Occipital lobe (tissue), 2 donors: ENCODE measurements around the gene ABCF3. TPM values are rescaled to one million over a fixed set of nuclear protein-coding genes. Genes with fewer than 3 reads are reported as not detected.

ENCODE experiments used
- DNase-seq: peaks from one replicate; lab custom pipeline; 2025; lab: John Stamatoyannopoulos, UW
- total RNA-seq: library from RNA; depleted of rRNA; stranded (reverse); fragments of >200 nt; gene quantifications from one replicate; pipeline ENCODE4 v1.2.3, GENCODE V29; 2014

The ABCF3 gene
- total RNA-seq, 1 donor from 2014 or later = 41.2 TPM

DNA sequence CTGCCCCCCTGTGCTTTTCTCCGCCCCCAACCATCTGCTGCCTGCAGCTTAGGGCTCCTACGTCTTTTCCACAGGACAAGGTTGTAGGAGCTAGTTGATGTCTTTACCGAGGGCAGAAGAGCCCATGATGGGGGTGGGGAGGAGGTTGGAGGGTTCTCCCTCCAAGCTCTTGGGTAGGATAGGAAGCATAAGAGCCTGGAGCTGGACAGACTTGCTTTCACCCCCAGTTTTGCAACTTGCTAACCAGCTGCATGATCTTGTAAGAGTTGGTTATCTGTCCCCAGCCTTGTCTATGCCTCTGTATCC lies 856 bp downstream of the ABCF3 start:
- no peak for DNase-seq

DNA sequence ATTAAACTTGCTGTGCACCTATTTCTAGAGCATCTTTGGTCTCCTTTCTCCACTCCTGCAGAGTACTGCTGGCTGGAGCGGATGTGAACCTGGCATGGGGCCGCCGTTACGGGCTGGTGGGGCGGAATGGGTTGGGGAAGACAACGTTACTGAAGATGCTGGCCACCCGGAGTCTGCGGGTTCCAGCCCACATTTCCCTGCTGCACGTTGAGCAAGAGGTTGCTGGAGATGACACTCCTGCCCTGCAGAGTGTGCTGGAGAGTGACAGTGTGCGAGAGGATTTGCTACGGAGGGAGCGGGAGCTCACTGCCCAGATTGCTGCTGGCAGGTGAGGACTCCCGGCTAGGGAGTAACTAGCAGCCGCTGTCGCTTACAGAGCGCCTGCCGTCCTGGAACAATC lies 2.1 kb downstream of the ABCF3 start:
- no peak for DNase-seq

GRCh38 chr3:184189421-184189820 lies 3.4 kb downstream of the ABCF3 start:
- DNase-seq = no peak

DNA sequence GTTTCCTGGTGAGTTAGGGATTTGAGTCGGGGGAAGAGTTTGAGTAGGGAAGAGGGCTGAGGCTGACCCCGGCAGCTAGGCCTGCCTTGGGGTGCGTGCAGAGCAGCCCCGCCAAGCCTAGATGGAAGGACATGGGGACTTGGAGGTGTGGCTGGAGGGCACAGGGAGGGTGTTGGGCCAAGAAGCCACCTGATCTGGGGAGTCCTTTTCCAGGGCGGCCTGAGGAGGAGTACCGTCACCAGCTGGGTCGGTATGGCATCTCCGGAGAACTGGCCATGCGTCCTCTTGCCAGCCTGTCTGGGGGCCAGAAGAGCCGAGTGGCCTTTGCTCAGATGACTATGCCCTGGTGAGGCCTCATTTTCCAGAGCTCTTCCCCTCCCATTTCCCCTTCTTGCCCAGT lies 6.9 kb downstream of the ABCF3 start:
- no peak for DNase-seq

DNA sequence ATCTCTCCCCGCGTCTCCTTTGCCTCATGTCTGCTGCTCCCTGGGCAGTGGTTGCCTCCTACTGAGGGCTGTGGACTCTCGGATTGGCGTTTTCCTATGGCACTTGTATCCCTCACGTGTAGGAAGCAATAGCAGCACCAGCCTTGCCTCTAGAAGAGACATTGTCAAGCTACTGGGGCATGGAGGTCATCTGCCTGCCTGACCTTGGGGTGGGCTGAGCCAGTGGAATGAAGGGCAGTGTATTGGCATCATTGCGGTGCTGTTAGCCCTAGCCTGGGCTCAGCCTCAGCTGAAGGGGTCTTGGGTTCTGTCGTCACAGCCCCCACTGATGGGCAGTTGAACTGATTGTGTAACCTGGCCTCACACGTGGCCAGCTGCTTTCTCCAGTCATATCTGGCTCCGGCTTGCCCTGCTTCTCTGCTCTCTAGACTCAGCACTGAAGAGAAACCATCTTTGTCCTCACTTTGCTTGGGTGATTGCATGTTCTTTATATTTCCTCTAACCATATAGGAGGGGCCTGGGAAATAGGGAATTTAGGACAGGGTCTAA lies 8.1 kb downstream of the ABCF3 start:
- DNase-seq = no peak

- no peak for DNase-seq
These were observed 10.5 kb downstream of the ABCF3 start for GRCh38 chr3:184196536-184196935.

- no peak for DNase-seq
These were observed 12.5 kb downstream of the ABCF3 start for GRCh38 chr3:184198509-184198908.

- DNase-seq = no peak
These were observed 14.8 kb downstream of the ABCF3 start for GRCh38 chr3:184200825-184201224.

DNA sequence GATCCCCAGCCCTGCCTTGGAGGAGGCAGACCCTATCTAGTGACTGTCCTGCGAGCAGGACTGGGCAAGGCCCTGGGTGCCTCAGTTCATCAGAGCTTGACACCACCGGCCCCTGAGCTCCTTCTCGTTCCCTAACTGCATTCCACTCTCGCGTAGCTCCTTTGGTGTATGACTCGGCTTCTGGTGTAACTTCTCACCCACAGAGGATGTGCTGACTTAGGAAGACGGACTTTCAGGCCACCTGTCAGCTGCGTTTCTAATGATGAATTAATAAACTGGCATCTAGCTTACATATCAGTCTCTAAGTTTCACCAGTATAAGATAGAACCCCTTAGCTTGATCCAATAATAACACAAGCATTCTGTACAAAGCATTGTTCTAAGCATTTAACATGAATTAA lies 17.5 kb downstream of the ABCF3 start:
- no peak for DNase-seq

- DNase-seq = no peak
These were observed 23.3 kb downstream of the ABCF3 start for GRCh38 chr3:184209146-184209923.

DNA sequence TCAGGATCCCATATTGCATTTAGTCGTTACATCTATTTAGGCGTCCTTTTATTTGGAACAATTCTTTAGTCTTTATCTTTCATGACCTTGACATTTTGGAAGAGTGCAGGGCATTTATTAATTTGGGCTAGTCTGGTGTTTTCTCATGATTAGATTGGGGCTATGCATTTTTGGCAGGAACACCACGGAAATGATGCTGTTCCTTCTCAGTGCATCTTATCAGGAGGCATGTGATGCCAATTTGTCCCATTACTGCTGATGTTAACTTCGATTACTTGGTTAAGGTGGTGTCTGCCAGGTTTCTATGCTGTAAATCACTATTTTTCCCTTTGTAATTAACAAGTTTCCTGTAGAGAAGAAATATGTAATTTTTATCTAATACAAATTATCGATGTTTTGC lies 25.3 kb downstream of the ABCF3 start:
- no peak for DNase-seq

DNA sequence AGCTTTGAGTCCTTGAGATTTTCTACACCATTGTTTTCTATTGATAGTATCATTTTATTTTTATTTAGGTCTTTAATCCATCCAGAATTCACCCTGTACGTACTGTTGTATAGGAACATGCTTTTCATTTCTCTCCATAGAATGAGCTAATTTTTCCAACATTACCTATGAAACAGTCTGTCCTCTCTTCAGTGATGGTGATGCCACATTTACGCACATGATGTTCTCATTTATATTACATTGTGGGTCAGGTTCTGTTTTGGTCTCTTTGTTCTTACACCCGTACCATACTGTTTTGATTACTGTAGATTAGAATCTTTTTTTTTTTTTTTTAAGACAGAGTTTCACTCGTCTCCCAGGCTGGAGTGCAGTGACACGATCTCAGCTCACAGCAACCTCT lies 25.7 kb downstream of the ABCF3 start:
- no peak for DNase-seq

DNA sequence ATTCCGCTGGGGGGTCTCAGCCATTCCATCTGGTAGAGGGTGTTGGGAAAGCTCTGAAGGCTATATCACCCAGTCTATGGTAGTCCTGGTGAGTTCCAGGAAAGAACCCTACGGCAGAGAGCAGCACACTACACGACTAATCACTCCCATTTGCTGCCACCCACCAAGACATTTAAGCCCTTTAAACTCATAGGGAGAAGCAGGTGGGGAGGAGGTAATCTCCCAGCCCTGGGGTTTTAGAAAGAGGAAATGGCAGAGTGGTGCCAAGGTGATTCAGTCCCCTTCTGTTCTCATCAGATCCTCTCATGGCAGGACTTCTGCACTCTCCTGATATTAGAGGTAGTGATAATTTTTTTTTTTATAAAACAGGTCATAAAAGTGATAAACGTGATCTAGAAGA lies 32.8 kb downstream of the ABCF3 start:
- DNase-seq = no peak

- DNase-seq = no peak
These were observed 36.5 kb downstream of the ABCF3 start for GRCh38 chr3:184222521-184222920.

DNA sequence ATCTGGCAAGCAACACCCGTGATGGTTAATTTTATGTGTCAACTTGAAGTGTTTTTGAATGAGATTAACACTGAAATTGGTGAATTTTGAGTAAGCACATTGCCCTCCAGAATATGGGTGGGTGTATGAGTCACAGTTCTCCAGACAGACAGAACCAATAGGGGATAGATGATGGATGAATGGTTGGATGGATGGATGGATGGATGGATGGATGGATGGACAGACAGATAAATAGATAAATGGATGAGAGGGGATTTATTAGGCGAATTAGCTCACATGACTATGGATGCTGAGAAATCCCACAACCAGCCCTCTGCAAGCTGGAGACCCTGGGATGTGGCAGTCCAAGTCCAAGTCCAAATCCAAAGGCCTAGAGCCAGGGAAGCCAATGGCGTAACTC lies 37.9 kb downstream of the ABCF3 start:
- no peak for DNase-seq

DNA sequence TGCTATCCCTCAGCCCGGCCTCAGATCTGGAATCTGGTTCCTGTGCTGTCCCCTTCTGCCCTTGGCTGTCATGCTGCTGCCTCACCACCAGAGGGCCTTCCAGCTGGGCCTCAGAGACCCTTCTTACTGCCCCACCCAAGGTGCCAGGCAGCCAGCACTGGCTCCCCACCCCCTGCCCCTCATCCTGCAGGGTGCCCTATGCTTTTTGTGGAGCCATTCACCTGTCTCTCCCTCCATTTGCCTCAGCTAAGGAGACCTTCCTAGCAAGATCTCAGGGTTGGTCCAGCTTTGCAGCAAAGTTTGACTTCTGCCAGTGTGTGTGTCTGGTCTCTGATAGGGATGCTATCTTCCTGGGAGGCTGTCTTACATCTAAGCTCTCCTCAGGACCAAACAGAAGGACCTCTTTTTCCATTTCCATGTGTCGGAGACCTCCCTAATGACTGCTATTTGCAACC lies 41.5 kb downstream of the ABCF3 start:
- no peak for DNase-seq

DNA sequence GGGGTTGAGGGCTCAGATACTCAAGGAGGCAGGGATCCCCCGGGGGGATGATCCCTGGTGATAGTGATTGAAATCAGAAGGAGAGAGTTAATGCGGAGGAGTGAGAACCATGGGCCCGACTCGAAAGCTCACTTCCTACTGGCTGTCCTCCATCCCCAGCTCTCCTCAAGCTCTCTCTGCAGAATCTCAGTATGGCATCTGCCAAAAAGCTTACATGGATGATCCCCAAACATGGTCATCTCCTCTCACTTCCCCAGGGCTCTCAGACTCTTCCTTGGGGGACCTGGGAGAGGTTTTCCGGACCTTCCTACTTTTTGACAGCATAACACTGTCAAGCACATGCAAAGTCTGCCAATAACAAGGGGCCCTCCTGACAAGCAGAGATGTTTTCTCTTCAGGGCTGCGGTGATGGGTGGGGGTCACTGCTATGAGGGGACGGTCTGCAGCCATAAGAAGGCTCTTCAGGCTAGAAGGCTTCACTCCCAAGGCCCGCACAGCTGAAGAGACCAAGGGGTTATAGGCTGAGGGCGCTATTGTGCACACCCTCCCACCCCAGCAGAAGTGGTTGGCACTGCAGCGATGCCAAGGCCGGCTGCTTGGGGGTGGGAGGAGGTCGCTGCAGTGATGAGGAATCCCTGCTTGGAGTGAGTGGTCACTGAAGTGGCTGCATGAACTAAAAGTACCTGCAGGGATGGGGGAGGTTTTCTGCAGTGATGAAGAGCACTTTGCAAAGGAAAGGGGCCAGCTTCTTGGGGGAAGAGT lies 42.6 kb downstream of the ABCF3 start:
- DNase-seq = no peak

DNA sequence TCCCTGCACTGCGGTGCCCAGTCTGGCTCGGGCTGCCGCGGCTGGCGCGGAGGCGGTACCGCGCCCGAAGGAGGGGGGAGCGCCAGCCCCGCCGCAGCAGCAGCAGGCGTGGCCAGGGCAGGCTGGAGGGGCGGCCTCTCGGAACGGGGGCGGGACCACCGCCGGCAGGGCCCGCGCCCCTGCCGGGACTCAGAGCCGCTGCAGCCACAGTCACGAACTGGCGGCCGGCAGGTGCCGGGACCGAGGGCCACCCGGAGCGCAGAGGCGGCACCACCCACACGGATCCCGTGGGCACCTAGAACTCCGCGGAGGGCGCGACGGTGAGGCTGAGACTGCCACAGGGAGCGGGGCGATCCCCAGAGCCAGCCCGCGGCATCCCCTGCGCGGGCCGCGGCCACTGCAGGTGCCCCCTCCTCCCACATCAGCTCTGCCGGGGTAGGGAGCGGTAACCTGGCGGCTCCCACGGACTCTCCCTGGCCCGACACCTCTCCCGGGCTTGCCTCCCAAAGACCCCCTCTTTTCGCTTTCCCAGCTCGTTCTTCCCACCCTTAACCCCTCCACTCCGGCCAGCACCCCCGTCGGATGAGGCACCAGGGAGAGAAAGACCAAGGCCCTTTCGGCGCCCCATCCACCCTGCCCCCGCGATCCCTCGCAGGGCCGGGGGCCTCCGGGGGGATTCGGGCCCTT lies 43.5 kb downstream of the ABCF3 start, which contains the start of gene VWA5B2:
Gene VWA5B2 (plus strand): TSS at position 192 of the 687 bp plus-strand sequence. CDS start 944 bp downstream, outside the sequence.
- DNase-seq = peak; percentile 60

DNA sequence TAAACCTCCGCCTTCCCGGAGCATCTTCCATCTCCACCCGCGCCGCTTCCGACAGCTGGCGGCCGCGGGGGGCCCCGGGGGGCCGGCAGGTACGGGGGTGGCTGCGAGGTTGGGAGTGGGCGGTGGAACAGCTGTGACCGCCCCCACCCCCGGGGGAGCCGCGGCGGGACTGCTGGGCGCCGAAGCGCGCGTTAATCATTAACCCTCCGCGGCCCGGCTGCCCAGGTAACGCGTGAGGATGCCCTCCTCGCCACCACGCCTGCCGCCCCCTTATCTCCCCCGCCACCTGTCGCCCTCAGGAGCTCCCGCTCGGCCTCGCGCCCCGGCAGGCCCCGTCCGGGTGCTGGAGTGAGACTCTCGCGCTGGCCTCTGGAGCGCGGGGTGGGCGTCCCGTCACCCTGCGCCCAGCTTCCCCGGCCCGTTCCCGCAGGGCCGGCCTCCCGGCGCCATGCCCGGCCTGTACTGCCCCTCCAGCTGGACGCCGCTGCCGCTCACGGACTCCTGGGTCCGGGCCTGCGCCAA lies 44.1 kb downstream of the ABCF3 start:
- DNase-seq = no peak

DNA sequence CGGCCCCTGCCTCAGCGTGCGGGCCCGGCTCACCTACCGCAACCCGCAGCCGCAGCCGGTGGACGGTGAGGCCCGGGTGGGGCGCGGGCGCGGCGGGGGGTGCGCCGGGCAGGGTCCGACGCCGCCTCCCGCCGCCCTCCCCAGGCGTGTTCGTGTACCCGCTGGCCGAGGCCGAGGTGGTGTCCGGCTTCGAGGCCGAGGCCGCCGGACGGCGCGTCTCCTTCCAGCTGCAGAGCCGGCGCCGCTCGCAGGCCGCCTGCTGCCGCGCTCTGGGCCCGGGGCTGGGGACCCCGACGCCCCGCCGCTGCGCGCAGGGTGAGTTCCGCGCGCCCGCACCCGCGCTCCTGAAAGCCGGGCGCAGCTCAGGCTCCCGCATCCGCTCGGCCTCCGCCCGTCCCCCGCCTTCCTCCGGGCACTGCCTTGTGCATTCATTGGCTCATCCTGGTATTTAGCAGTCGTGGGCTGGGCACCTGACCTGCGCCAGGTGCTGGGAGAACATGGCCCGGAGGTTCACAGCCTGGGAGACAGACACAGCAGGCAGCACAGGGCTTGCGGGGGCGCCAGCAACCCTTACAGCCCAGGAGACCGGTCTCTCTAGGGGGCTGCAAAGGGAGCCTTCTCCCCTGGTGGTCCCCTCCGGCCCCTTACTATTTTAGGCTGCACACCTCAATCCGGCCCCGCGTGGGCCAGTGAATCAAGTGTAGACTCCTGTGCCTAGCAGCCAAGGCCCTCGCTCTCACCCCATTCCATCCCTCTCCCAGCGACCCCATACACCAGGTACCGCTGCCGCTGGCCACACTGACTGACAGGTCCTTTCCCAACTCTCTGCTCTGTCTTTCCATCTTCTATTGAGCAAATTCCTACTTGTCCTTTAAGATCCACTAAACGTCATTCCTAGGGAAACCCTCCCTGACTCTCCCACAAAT lies 44.9 kb downstream of the ABCF3 start:
- no peak for DNase-seq

GRCh38 chr3:184231671-184232070 lies 45.7 kb downstream of the ABCF3 start:
- no peak for DNase-seq
